Measurements from ENCODE around the gene PRKN.

GRCh38 chr6:162532283-162533008, 195.1 kb downstream of the PRKN start:
- TF ChIP-seq CTCF (IDR thresholded peaks at IDR 0.05; ENCODE audit: insufficient read depth, low read depth, low read length), result no peak
- TF ChIP-seq EZH2 (IDR thresholded peaks at IDR 0.05; ENCODE audit: insufficient read depth, low read length), result no peak
